Mucosa of descending colon (tissue), 3 donors: Measurements from ENCODE around the gene OPCML. TPM values are rescaled to one million over a fixed set of nuclear protein-coding genes. Genes with fewer than 3 reads are reported as not detected.

Source experiments
- ATAC-seq: fragments of 200-7000 bp; cut with Tn5 transposase; one replicate; pipeline ENCODE4 v1.9.1; 2020; ENCODE audit warnings: mild to moderate bottlenecking, moderate library complexity
- DNase-seq, 3 donors: peaks; one replicate each; pipeline ENCODE4 v3.0.0-alpha.2; 2020
- H3K36me3 ChIP-seq: fragments of 200-600 bp; one replicate; pipeline ENCODE4 v1.8.0; 2021; ENCODE audit warnings: low read depth, mild to moderate bottlenecking
- H3K4me1 ChIP-seq: fragments of 200-600 bp; one replicate; pipeline ENCODE4 v1.8.0; 2021; ENCODE audit warnings: low read depth, mild to moderate bottlenecking
- H3K4me3 ChIP-seq: fragments of 200-600 bp; one replicate; pipeline ENCODE4 v1.8.0; 2021; ENCODE audit warnings: mild to moderate bottlenecking
- H3K9me3 ChIP-seq: fragments of 200-600 bp; one replicate; pipeline ENCODE4 v1.8.0; 2021; ENCODE audit warnings: mild to moderate bottlenecking
- intact Hi-C, 2 donors: fragments of 100-400 bp; cut with DNase I in 1 of 2; cut with micrococcal nuclease in 1 of 2; formaldehyde crosslinking; loops; one replicate each; pipeline versions ENCODE4 v1.11.0 to v1.11.1; 2022; cut with DNase I, micrococcal nuclease
- total RNA-seq, 3 donors: library from RNA; stranded (reverse); fragmentation: NEBNext Ultra II Directional in 2 of 3; extraction: Animal tissue kit (Norgen Biotek cat#: 25700) in 2 of 3; gene quantifications; one replicate each; pipeline versions ENCODE4 v1.2.1 to v1.2.4, GENCODE V29; 2021 to 2023
- TF ChIP-seq, protein P1 (sequence below): fragments of 200-600 bp; IDR thresholded peaks from one replicate; pipeline ENCODE4 v1.8.0; 2022; ENCODE audit warnings: antibody characterized with exemption, mild to moderate bottlenecking
- donor health status: DM: no; HTN: no; CAD: no; lungs with moderate emphysema.
- donor health status: DM: no; HTN: no; CAD: no.
- donor health status: DM: no; HTN: yes; CAD: no.

Gene OPCML
- total RNA-seq, 3 donors from 2014 or later, result 0.10 to 0.47 TPM; not detected in 1

- DNase-seq (no peak), ATAC-seq (no peak)
- H3K9me3 ChIP-seq, result no peaks in the 10 kb centered on the region
- H3K36me3 ChIP-seq, result no peaks in the 10 kb centered on the region
- TF ChIP-seq, protein P1, sequence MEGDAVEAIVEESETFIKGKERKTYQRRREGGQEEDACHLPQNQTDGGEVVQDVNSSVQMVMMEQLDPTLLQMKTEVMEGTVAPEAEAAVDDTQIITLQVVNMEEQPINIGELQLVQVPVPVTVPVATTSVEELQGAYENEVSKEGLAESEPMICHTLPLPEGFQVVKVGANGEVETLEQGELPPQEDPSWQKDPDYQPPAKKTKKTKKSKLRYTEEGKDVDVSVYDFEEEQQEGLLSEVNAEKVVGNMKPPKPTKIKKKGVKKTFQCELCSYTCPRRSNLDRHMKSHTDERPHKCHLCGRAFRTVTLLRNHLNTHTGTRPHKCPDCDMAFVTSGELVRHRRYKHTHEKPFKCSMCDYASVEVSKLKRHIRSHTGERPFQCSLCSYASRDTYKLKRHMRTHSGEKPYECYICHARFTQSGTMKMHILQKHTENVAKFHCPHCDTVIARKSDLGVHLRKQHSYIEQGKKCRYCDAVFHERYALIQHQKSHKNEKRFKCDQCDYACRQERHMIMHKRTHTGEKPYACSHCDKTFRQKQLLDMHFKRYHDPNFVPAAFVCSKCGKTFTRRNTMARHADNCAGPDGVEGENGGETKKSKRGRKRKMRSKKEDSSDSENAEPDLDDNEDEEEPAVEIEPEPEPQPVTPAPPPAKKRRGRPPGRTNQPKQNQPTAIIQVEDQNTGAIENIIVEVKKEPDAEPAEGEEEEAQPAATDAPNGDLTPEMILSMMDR, result no peak
- no peaks in the 10 kb centered on the region for H3K4me1 ChIP-seq
- H3K4me3 ChIP-seq, result no peak overlapping the region
- intact Hi-C loops, result no loop called here
Measured at GRCh38 chr11:133249065-133249464, 283.2 kb downstream of the OPCML start.

DNA sequence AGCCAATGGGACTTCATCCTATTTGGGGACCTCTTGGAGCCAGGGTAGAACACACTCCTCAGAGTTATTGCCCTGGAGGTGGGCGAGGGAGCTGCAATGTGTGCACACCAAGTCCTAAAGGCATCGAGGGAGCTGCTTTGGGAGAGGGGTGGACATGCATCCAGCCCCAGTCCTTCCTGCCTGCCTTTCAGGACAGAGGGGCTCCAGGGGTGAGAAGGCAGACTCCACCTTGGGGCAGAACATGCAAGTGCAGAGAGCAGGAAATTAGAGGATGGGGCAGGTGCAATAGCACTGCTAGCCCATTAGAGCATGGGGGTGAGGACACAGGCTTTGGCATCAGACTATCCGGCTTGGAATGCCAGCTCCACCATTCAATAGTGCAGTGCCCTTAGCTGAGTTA is 288.5 kb downstream of the OPCML start:
- Histone ChIP-seq H3K4me1 (no peaks in the 10 kb centered on the region), H3K9me3 (no peaks in the 10 kb centered on the region), H3K4me3 (no peak overlapping the region), H3K36me3 (no peaks in the 10 kb centered on the region)
- TF ChIP-seq, protein P1, result no peak
- intact Hi-C loops, result no loop called here
- no peak for DNase-seq
- ATAC-seq, result no peak

GRCh38 chr11:133240908-133241655 is 291.2 kb downstream of the OPCML start:
- TF ChIP-seq, protein P1, result no peak
- no peaks in the 10 kb centered on the region for H3K9me3 ChIP-seq
- intact Hi-C loops, result no loop called here
- no peaks in the 10 kb centered on the region for H3K36me3 ChIP-seq
- ATAC-seq (no peak), DNase-seq (no peak)
- H3K4me3 ChIP-seq, result no peak overlapping the region
- no peaks in the 10 kb centered on the region for H3K4me1 ChIP-seq

DNA sequence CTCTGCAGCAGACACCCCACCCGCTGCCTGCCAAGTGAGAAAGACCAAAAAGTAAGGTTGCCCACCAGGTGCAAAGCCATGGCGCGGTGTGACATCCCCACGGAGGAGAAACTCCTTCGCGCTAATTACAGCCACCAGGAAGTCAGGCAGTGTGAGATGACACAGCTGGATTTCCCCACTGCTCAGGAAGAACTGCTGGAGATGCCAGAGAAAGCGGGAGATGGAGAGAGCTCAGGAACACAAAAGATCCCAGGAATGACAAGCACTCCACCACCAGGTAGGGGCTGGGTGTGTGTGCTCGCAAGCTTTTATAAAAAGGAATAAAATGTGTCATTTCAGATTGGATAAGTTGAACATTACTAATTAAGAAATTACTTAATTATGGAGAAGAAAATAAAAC is 292.7 kb downstream of the OPCML start:
- no peak for DNase-seq
- TF ChIP-seq, protein P1, result no peak
- no peak overlapping the region for H3K4me3 ChIP-seq
- no peaks in the 10 kb centered on the region for H3K36me3 ChIP-seq
- no peak for ATAC-seq
- H3K4me1 ChIP-seq, result no peaks in the 10 kb centered on the region
- intact Hi-C loops, result no loop called here
- no peaks in the 10 kb centered on the region for H3K9me3 ChIP-seq

GRCh38 chr11:133238495-133238894 is 293.8 kb downstream of the OPCML start:
- intact Hi-C loops, result no loop called here
- ATAC-seq, result no peak
- Histone ChIP-seq H3K4me1 (no peaks in the 10 kb centered on the region), H3K4me3 (no peak overlapping the region), H3K36me3 (no peaks in the 10 kb centered on the region), H3K9me3 (no peaks in the 10 kb centered on the region)
- DNase-seq, result no peak
- TF ChIP-seq, protein P1, result no peak
